HFFc6 (cell line): ENCODE measurements around the gene SMAD3. TPM values are rescaled to one million over a fixed set of nuclear protein-coding genes. Genes with fewer than 3 reads are reported as not detected.

ENCODE experiments used
- DNase-seq: peaks from one replicate; pipeline ENCODE4 v3.0.0-alpha.2; 2018
- H3K27ac Mint-ChIP-seq: 2 replicates; pipeline ENCODE4 v1.8.0; 2020; ENCODE audit warnings: mild to moderate bottlenecking, mixed read lengths
- H3K27me3 Mint-ChIP-seq: 2 replicates; pipeline ENCODE4 v1.8.0; 2021; ENCODE audit warnings: mild to moderate bottlenecking, moderate library complexity, mixed read lengths; ENCODE audit not compliant: insufficient read depth
- H3K36me3 Mint-ChIP-seq: 2 replicates; pipeline ENCODE4 v1.8.0; 2021; ENCODE audit warnings: low read depth, mixed read lengths
- H3K4me1 Mint-ChIP-seq: 2 replicates; pipeline ENCODE4 v1.8.0; 2020; ENCODE audit warnings: low read depth, mixed read lengths
- H3K4me3 Mint-ChIP-seq: 2 replicates; pipeline ENCODE4 v1.8.0; 2020; ENCODE audit warnings: mild to moderate bottlenecking, moderate library complexity, mixed read lengths
- H3K9me3 Mint-ChIP-seq: 2 replicates; pipeline ENCODE4 v1.8.0; 2020; ENCODE audit warnings: mild to moderate bottlenecking, mixed read lengths
- total RNA-seq, 6 experiments: library from RNA; stranded (reverse); fragmentation: NEBNext Ultra II Directional; extraction: Animal tissue kit (Norgen Biotek cat#: 25700); gene quantifications; 2 replicates in 1 of 6; 3 replicates in 5 of 6; pipeline ENCODE4 v1.2.3, GENCODE V29; 2021
- TF ChIP-seq, protein P1 (sequence below): fragments of 200-600 bp; sonication (generic); IDR thresholded peaks from 2 replicates; pipeline ENCODE4 v1.5.0; 2021; ENCODE audit warnings: antibody characterized with exemption, mild to moderate bottlenecking

Gene SMAD3
- total RNA-seq, 6 experiments from 2014 or later, result 54.3 to 132 (median 118) TPM

DNA sequence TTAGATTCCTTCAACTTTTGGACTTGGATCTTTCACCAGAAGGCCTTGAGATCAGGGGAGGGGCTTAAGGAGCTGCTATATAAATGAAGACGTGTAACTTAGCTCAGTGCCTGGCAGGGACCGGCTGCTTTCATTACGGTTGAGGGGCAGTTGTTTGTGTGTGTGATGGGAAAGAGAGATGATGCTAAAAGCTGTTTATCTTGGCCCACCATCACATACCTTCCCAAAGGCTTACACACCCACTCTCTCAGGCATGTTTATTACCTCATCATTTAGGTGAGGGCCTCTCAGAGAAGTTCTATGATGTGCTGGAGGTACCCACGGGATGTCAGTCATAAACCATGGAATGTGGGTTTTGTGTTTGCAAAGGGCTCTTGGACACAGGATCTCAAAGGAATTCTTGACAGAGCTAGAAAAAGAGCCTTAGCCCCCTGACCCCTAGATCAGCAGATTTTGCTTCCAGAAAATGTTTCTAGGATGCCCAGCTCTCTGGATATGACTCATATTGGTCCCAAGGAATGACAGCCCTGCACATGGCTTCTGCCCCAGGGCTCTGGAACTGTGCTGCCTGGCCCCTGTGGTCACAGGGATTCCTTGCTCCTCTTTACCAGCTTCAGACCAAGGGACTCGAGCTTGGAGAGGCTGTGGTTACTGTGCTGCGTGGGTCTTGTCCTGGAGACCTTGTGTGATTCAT is 15.9 kb upstream of the SMAD3 start:
- TF ChIP-seq, protein P1, sequence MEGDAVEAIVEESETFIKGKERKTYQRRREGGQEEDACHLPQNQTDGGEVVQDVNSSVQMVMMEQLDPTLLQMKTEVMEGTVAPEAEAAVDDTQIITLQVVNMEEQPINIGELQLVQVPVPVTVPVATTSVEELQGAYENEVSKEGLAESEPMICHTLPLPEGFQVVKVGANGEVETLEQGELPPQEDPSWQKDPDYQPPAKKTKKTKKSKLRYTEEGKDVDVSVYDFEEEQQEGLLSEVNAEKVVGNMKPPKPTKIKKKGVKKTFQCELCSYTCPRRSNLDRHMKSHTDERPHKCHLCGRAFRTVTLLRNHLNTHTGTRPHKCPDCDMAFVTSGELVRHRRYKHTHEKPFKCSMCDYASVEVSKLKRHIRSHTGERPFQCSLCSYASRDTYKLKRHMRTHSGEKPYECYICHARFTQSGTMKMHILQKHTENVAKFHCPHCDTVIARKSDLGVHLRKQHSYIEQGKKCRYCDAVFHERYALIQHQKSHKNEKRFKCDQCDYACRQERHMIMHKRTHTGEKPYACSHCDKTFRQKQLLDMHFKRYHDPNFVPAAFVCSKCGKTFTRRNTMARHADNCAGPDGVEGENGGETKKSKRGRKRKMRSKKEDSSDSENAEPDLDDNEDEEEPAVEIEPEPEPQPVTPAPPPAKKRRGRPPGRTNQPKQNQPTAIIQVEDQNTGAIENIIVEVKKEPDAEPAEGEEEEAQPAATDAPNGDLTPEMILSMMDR, result no peak
- peak overlapping the region; percentile 95 for H3K27ac Mint-ChIP-seq

DNA sequence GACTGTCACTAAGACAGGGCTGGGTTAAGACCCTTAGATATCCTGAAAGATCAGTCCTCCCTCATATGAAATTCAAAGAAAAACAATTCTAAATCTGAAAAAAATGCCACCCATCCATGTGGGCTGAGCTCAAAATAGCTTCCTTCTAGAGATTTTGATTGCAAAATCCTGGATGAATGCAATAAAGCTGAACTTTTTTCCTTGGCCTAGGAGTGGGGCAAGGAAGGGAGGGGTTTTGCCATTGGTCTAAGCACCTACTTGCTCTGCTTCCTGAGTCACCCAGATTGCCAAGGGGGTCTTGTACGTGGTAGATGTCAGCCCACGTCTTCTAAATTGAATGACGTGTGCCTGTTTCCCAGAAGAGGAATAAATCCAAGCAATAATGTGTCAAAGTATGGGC is 15.3 kb upstream of the SMAD3 start:
- H3K27ac Mint-ChIP-seq, result peak overlapping the region; percentile 95
- no peaks in the 10 kb centered on the region for H3K36me3 Mint-ChIP-seq
- DNase-seq, result no peak
- peaks cover 49% of the 10 kb centered on the region for H3K4me1 Mint-ChIP-seq
- no peaks in the 10 kb centered on the region for H3K9me3 Mint-ChIP-seq
- H3K4me3 Mint-ChIP-seq, result peak overlapping the region; percentile 55
- TF ChIP-seq, protein P1, result no peak
- H3K27me3 Mint-ChIP-seq, result no peaks in the 10 kb centered on the region

More for the DNA sequence above, 15.9 kb upstream of the SMAD3 start:
- H3K36me3 Mint-ChIP-seq, result no peaks in the 10 kb centered on the region
- no peaks in the 10 kb centered on the region for H3K9me3 Mint-ChIP-seq
- H3K4me3 Mint-ChIP-seq, result peak overlapping the region; percentile 58
- H3K4me1 Mint-ChIP-seq, result peaks cover 49% of the 10 kb centered on the region
- DNase-seq, result peak; percentile 96
- no peaks in the 10 kb centered on the region for H3K27me3 Mint-ChIP-seq

DNA sequence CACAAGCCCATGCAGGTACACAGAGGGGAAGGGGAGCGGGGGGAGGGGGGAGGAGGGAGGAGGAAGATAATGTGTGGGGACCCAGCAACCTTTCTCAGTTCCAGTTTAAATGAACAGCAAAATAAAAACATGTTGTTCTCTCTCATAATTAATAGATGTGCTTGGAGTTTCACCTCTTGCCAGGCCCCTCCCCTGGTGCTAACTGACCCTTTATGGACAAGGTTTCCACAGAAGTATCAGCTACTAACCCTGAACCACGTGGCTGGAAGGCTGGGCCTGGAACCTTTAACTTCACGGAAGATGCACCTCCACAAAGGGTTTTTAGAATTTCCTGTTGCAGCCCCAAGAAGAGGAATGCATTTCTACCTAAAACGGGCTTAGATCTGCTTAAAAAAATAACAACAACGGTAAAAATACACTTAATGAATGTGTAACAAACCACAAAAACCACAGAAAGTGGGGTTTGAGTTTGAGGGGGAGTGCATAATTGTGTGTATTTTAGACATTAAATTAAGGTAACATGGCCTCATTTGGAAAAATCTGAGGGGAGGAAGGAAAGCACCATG is 14.8 kb upstream of the SMAD3 start:
- Mint-ChIP-seq H3K27ac (peak overlapping the region; percentile 95), H3K4me3 (peak overlapping the region; percentile 39; the same call in 1 of the 2 replicates), H3K4me1 (peaks cover 49% of the 10 kb centered on the region), H3K27me3 (no peaks in the 10 kb centered on the region), H3K9me3 (no peaks in the 10 kb centered on the region), H3K36me3 (no peaks in the 10 kb centered on the region)
- TF ChIP-seq, protein P1, result no peak
- no peak for DNase-seq

DNA sequence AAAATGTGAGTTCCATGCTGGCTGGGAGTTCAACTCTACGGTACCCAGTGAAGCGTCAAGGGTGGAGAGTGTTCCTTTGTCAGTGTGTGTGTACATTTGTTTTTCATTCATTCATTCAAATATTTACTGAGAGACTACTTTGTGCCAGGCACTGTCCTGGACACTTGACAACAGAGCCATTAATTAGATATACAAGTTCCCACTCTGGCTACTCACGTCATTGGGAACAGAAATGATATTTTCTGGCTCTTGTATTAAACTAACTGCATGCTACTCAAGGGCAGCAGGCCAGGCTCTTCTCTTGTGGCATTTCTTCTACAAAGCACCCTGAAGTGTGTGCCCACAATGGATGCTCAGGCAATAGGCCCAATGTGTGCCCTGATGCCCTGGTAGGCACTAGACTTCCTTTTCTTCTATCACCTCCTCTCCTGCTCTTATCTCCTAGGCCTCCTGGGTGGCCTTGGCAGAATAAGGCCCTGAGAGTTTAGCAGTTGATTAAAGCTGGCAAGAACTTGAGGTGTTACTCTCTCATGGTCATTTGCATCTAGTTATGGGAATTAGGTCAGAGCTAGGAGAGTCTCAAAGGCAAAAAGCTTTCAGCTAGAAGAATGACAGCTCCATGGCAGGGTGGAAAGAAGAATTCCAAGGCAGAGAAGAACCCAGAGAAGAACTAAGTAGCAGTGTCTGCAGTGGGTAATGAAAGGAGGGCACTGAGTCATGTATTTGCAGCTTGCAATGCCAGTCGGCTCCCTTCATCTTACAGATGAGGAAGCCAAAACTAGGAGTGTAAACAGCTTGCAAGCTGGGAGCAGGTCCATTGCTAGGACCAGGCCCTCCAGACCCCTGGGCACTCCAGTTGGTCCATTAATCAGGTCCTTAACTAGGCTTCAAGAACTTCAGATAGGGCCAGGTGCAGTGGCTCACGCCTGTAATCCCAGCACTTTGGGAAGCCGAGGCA is 14.0 kb upstream of the SMAD3 start:
- Mint-ChIP-seq H3K9me3 (no peaks in the 10 kb centered on the region), H3K36me3 (no peaks in the 10 kb centered on the region), H3K27me3 (no peaks in the 10 kb centered on the region), H3K27ac (peak overlapping the region; percentile 95), H3K4me1 (peaks cover 49% of the 10 kb centered on the region), H3K4me3 (0 out of 2 replicates have a peak overlapping the region, but pooled peaks have one; percentile 13)
- no peak for DNase-seq
- TF ChIP-seq, protein P1, result no peak

DNA sequence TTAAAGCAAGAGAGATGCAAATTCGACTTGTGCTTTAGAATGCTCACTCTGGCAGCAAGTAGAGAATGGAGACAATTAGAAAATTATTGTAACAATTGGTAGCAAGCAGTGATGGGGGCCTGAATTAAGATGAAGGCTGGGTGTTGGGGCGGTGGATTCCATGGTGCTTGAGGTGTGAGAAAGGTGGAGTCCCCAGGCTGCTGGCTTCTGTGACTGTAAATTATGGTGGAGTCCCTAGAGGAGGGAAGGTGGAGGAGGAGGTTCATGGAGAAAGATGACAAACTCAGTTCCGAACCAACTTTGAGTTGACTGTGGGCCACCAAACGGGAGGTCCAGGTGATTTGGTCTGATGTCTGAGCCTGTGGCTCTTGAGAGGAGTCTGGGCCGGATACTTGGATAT is 10.7 kb upstream of the SMAD3 start:
- Mint-ChIP-seq H3K27ac (no peak overlapping the region), H3K9me3 (no peaks in the 10 kb centered on the region)

More for the DNA sequence above, 10.7 kb upstream of the SMAD3 start:
- DNase-seq, result no peak
- H3K27me3 Mint-ChIP-seq, result no peaks in the 10 kb centered on the region
- TF ChIP-seq, protein P1, result no peak
- H3K4me3 Mint-ChIP-seq, result no peak overlapping the region
- peaks cover 27% of the 10 kb centered on the region for H3K4me1 Mint-ChIP-seq
- H3K36me3 Mint-ChIP-seq, result no peaks in the 10 kb centered on the region
